ENCODE results near the gene RINL.

Gene RINL

DNA sequence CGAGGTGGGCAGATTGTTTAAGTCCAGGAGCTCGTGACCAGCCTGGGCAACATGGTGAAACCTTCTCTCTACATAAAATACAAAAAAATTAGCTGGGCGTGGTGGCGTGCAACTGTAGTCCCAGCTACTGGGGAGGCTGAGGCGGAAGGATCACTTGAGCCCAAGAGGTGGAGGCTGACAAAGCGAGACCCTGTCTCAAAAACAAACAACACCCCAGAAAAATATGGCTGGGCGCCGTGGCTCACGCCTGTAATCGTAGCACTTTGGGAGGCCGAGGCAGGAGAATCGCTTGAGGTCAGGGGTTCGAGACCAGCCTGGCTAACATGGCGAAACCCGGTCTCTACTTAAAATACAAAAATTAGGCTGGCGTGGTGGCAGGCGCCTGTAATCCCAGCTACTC lies 24.9 kb downstream of the RINL start:
- DNase-seq (ENCODE audit: insufficient read length, low spot score) (no peak), FAIRE-seq (no peak)
- no peak for TF ChIP-seq POLR2A (IDR thresholded peaks at IDR 0.05; ENCODE audit: low read depth, low read length)

- TF ChIP-seq POLR2A (IDR thresholded peaks at IDR 0.05; ENCODE audit: low read depth, low read length): peak; percentile 83
- FAIRE-seq (no peak), DNase-seq (ENCODE audit: insufficient read length, low spot score) (peak; percentile 97)
These were observed 25.6 kb downstream of the RINL start for GRCh38 chr19:38852231-38853044.

GRCh38 chr19:38851622-38852230 lies 26.3 kb downstream of the RINL start:
- FAIRE-seq (no peak), DNase-seq (ENCODE audit: insufficient read length, low spot score) (peak; percentile 83)
- peak; percentile 56 for TF ChIP-seq POLR2A (IDR thresholded peaks at IDR 0.05; ENCODE audit: low read depth, low read length)

GRCh38 chr19:38850976-38851621 lies 27.0 kb downstream of the RINL start:
- FAIRE-seq: no peak
- 0 out of 2 replicates have a peak, but pooled peaks have one; percentile 25 for TF ChIP-seq POLR2A (IDR thresholded peaks at IDR 0.05; ENCODE audit: low read depth, low read length)
- no peak for DNase-seq (ENCODE audit: insufficient read length, low spot score)

GRCh38 chr19:38850436-38850975 lies 27.6 kb downstream of the RINL start:
- TF ChIP-seq POLR2A (IDR thresholded peaks at IDR 0.05; ENCODE audit: low read depth, low read length): 0 out of 2 replicates have a peak, but pooled peaks have one; percentile 39
- DNase-seq (ENCODE audit: insufficient read length, low spot score) (peak; percentile 100), FAIRE-seq (peak; percentile 92)

DNA sequence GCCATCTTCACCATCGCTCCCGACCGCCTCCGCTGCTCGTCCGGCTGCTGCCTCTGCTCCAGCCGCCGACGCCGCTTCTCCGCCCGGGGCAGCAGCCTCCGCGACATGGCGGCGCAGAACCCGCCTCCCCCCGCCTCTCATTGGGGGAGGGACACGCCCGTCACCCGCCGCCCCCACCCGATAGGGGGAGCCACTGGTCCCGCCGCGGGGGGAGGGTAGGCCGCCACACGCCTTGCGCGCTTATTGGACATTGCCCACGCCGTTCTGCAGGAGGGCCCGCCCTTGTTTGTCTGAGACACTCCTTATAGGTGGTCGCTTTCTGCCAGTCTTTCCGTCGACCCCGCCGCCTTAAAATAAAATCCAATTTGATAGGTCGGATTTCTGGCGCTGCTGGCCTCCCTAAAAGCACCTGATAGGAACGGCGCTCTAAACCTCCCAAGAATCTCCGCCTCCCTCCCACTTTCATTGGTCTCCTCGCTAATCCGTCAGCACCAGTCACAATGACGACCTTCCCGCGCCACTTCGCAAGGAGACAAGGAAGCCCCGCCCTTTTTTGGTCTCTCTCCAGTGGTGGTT lies 28.1 kb downstream of the RINL start, which contains the start of gene HNRNPL:
HNRNPL (minus strand) TSS at position 127 of the 576 bp plus-strand sequence; CDS start at position 107, 20 bp downstream.
- FAIRE-seq (no peak), DNase-seq (ENCODE audit: insufficient read length, low spot score) (no peak)
- TF ChIP-seq POLR2A (IDR thresholded peaks at IDR 0.05; ENCODE audit: low read depth, low read length): peak; percentile 74

DNA sequence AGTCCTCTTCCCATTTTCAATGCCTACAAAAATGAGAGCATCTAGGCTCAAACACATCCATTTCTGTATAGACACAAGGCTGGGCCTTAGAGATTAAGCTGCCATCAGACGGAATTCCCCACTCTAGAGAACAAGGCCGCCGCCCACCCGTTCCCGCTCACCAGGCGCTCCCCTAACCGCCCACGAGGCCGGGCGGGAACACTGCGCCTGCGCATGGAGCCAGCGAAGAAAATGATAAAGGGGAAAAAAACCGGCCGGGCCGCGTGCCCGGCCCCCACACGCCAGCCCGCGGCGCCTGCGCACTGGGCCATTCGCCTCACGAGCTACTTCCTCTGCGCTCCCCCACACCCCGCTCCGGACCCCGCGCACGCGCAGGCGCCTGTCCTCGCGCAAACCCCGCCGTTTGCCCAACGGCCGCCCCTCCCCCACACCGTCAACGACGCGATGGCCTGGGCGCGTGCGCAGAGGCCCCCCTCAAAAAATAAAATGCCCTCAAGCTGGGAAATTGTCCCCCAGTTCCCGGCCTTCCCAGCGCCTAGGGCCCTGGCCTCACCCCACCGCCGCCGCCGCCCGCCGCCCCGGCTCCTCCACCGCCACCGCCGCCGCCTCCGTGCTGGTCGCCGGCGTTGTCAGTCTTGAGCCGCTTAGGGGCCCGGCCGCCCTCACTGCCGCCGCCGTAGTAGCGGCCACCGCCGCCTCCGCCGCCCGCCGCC lies 28.8 kb downstream of the RINL start:
- DNase-seq (ENCODE audit: insufficient read length, low spot score) (peak; percentile 98), FAIRE-seq (no peak)

DNA sequence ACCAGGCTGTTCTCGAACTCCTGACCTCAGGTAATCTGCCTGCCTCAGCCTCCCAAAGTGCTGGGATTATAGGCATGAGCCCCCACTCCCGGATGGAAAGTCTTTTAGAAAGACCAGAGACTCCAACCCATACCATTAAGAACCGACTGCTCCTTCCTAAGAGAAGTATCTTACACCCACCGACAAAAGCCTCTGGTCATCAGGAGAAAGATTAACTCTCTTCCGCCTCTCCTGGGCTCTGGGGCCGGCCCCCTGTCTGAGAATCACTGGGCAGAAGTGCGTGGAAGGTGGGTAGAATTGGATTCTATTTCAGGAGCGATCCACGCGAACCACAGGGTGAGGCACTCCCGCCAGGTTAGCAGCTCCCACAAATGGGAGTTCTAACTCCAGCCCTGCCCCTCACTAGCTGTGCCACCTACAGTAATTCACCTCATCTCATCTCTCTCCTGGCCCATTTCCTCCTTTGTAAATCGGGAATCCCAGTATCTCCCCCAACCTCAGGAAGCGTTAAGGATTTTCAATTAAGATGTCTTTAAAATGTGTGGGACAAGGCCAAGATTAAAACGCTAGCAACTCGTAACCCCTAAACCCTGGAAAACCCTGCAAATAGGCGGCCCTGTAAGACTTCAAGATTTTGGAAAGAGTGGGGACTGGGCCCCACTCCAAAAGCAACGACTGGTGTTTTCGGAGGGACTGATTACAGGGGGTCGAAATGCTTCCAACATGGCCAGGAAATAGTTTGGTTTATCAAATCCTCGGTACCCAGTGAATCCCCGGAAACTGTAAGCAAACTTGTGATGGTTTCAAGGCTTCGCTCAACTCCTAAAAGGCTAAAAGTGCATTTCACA lies 29.6 kb downstream of the RINL start:
- FAIRE-seq (no peak), DNase-seq (ENCODE audit: insufficient read length, low spot score) (no peak)
- no peak for TF ChIP-seq POLR2A (IDR thresholded peaks at IDR 0.05; ENCODE audit: low read depth, low read length)

More for the DNA sequence above, 28.8 kb downstream of the RINL start:
- no peak for TF ChIP-seq POLR2A (IDR thresholded peaks at IDR 0.05; ENCODE audit: low read depth, low read length)

GRCh38 chr19:38846097-38846496 lies 32.0 kb downstream of the RINL start:
- DNase-seq (ENCODE audit: insufficient read length, low spot score): no peak
- no peak for TF ChIP-seq POLR2A (IDR thresholded peaks at IDR 0.05; ENCODE audit: low read depth, low read length)
- no peak for FAIRE-seq

GRCh38 chr19:38845374-38846024 lies 32.6 kb downstream of the RINL start:
- FAIRE-seq: no peak

DNA sequence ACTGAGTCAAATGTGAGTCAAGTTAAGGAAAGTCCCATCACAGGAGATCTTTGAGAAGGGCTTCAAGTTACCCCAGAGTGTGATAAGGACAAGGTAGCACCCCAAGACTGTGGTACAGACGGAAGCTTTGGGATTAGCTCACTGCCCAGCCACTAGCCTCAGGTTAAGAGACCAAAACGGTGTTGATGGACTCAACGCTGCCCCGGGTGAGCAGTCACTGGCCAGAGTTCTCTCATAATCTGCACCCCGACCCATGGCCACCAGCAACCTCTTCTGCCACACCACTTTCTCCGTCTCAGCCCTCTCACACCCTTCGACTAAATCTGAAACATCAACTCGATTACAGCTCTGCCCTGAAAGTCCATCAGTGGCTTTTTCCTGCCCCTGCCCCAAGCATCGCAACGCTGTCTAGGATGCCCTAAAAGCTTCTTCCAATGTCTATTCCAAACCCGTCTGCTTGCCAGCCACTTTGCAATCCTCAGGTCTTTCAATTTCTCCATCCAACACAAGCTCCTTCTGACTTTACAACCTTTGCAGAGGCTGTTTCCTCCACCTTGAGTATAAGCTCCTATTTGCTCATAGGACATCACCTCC lies 33.9 kb downstream of the RINL start:
- FAIRE-seq (no peak), DNase-seq (ENCODE audit: insufficient read length, low spot score) (no peak)
- TF ChIP-seq POLR2A (IDR thresholded peaks at IDR 0.05; ENCODE audit: low read depth, low read length): no peak

More at GRCh38 chr19:38845374-38846024, 32.6 kb downstream of the RINL start:
- no peak for TF ChIP-seq POLR2A (IDR thresholded peaks at IDR 0.05; ENCODE audit: low read depth, low read length)
- no peak for DNase-seq (ENCODE audit: insufficient read length, low spot score)
